Glomerular visceral epithelial cell (primary cell): Measurements from ENCODE around the gene PMFBP1.

Experiments
- DNase-seq: peaks from one replicate; pipeline ENCODE4 v3.0.0-alpha.2; 2016; ENCODE audit errors: extremely low spot score

PMFBP1 gene, protein sequence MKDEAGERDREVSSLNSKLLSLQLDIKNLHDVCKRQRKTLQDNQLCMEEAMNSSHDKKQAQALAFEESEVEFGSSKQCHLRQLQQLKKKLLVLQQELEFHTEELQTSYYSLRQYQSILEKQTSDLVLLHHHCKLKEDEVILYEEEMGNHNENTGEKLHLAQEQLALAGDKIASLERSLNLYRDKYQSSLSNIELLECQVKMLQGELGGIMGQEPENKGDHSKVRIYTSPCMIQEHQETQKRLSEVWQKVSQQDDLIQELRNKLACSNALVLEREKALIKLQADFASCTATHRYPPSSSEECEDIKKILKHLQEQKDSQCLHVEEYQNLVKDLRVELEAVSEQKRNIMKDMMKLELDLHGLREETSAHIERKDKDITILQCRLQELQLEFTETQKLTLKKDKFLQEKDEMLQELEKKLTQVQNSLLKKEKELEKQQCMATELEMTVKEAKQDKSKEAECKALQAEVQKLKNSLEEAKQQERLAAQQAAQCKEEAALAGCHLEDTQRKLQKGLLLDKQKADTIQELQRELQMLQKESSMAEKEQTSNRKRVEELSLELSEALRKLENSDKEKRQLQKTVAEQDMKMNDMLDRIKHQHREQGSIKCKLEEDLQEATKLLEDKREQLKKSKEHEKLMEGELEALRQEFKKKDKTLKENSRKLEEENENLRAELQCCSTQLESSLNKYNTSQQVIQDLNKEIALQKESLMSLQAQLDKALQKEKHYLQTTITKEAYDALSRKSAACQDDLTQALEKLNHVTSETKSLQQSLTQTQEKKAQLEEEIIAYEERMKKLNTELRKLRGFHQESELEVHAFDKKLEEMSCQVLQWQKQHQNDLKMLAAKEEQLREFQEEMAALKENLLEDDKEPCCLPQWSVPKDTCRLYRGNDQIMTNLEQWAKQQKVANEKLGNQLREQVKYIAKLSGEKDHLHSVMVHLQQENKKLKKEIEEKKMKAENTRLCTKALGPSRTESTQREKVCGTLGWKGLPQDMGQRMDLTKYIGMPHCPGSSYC

DNA sequence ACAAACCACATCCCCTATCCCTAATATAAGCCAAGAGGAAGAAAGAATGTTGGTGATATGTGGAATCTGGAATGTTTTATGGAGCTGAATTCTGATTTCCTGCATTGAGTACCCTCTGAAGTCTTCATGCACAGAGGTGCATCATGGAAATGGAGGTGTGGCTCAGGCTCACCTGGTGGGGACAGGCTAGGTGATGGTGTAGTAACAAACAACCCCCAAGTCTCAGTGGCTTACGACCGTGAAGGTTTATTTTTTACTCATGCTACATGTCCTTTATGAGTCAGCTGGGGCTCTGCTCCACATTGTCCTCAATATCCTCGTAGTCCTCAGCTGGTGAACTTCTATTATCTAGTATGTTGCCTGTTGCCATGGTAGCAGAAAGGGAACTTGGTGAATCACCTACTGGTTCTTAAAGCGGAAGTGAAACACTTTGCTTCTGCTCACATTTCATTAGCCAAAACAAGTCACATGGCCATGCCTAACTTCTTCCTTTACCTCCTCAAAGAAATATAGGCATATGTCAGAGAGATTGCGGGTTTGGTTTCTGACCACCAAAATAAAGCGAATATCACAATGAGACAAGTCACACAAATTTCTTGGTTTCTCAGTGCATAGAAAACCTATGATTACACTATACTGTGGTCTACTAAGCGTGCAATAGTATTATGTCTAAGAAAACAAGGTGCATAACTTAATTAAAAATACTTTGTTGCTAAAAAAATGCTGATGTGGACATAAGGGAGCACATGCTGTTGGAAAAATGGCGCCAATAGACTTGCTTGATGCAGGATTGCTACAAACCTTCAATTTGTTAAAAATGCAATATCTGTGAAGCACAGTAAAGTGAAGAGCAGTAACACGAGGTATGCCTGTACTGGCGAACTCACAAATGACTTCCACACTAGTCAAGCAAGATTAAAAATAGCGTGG, at the start of gene PMFBP1:
TSS of gene PMFBP1 (minus strand) at position 51 of the 930 bp plus-strand sequence. CDS start 947 bp downstream, outside the sequence.
- DNase-seq, result peak; percentile 70

- DNase-seq, result no peak
These were observed 49.7 kb upstream of the PMFBP1 start for GRCh38 chr16:72221630-72222024.

GRCh38 chr16:72220875-72221629, 49.1 kb upstream of the PMFBP1 start:
- DNase-seq, result no peak

DNA sequence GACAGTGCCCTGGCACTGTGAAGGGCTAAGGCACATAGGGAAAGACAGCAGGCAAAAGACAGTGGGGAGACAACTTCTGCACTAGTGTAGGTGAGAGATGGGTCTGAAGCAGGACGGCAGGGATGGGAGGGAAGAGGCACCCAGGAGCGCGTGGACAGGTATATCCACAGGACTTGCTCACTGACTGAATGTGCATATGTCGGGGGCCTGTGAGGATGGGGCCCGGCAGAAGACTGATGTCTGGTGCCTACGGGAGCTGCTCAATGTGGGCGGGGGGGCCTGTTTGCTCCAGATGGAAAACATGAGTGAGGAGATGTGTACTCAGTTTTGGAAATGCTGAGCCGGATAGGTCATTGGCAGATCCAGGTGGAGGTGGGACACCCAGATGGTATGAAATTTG, 47.3 kb upstream of the PMFBP1 start:
- no peak for DNase-seq

GRCh38 chr16:72216767-72217166, 44.8 kb upstream of the PMFBP1 start:
- DNase-seq, result no peak

- DNase-seq, result no peak
These were observed 42.9 kb upstream of the PMFBP1 start for GRCh38 chr16:72214821-72215220.

DNA sequence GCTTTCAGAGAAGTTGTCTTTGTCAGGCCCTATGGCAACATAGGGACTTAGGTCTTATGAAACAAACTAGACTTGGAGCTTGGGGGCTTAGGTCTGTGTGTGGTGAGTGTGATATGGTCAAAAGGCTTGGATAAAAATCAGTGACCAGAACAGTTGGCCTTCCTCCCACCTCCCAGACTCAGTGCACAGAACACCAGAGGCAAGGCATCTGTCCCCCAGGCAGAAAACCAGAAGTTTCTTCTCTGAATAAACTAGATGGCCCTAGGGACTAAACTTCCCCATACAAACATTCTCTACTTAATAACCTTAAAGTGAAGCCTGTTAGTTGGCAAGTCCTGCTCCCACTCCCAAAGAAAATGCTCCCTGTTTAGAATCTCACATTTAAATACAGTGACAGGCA, 39.2 kb upstream of the PMFBP1 start:
- no peak for DNase-seq

DNA sequence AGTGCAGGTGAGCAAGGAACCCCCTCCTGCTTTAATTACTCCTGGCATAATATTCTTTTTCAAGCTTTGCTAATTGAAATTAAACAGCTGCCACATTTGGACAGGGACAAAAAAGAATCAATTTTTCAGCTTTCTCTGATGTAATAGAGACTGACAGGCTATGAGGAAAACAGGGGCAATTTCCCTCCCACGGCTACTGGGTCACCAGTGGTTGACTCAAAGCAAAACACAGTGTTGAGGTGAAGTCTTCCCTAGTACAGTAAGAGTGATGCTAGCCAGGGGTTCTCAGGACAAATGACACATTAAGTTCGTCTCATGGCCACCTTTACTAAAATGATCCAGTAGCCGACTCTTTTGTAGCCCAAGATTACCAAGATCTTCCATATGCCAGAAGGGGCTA, 38.6 kb upstream of the PMFBP1 start:
- no peak for DNase-seq

DNA sequence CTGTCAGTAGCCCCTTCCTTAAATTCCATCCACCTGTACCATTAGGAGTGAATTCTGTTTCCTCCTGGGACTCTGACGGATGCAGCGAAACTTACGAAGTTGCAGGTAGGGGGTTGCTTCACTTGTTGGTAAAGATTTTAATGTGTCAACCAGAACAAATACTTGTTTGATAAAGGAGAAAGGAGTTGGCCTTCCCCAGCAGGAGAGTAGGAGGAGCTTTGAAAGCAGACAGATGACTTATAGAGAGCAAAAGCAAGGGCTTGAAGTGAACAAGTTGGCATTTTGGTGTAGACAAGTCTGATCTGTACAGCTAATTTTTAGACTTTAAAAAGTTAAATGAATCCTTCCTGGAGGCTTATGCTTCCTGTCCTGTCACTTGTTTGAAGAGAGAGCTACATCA, 38.1 kb upstream of the PMFBP1 start:
- DNase-seq, result no peak

- DNase-seq, result no peak
These were observed 34.3 kb upstream of the PMFBP1 start for GRCh38 chr16:72206299-72206698.

DNA sequence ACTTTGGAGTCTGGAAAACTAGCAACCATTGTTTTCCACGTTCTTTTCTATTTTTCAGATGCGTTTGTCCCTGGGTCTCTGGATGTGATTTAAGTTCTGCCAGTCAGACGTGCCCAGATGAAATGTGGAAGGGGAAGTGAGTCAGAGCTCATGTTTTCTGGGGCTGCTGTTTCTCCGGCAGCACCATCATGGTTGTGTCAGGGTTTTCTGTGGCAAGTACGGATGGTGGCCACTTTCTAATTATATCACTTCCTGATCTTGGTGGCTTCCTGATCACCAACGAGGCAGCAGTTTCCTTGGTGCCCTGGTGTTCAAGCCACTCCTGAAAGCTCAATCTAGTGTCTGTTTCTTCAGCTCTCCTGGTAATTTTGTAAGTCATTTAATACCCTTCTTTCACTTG, 31.4 kb upstream of the PMFBP1 start:
- DNase-seq, result peak; percentile 6

DNA sequence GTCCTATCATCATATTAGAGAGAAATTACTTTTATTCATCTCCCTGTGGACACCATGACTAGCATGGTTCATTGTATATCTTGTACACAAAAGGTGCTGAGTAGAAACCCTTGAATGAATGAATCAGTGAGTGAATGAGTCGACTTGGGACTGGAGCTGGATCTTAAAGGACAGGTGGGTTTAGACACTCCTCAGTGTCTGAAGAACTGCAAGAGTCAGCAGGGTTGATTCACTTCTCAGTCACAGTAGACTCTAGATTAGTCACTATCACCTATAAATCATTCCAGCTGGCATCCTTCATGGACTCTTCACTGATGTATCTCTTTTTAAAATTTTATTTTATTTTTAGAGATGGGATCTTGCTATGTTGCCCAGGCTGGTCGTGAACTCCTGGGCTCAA, 30.1 kb upstream of the PMFBP1 start:
- no peak for DNase-seq

DNA sequence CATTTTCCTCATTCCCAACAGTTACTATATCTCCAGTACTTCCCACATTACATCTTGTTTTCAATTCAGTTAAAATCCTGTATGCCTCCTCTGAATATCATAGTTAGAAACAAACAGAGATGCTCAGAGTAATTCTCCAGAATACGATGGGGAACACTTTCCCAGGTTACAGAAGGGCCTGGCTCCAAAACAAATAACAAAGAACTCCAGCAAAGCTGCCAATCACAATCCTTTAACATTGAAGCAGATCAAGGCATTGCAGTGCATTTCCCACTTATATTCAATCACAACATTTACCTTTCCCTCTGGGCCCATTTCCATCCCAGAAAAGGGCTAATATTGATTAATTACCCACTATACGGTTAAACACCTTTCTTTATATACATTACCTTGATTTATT, 29.4 kb upstream of the PMFBP1 start:
- no peak for DNase-seq

- no peak for DNase-seq
These were observed 27.9 kb upstream of the PMFBP1 start for GRCh38 chr16:72199761-72200337.

- DNase-seq, result no peak
These were observed 26.8 kb upstream of the PMFBP1 start for GRCh38 chr16:72198771-72199201.

GRCh38 chr16:72198021-72198711, 26.2 kb upstream of the PMFBP1 start:
- no peak for DNase-seq

GRCh38 chr16:72197545-72197944, 25.6 kb upstream of the PMFBP1 start:
- no peak for DNase-seq

- DNase-seq, result no peak
These were observed 23.7 kb upstream of the PMFBP1 start for GRCh38 chr16:72195609-72196008.

DNA sequence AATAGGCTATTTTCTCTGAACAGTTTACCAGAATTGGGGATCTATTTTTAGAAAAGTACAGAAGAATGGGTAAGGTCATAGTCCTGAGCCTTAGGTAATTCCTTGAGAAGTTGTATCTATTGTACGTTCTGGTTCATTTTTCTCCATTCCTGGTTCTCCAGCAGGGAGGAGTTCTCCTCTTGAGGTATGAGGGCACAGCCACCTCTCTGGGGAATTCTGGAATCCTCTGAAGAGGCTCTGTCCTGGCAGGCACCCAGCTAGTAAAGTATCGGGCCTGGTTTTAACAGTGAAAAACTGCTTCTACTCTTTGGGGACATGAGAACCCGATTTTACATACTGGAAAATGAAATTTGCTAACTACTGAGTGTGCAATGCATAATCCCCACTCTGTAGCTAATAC, 19.6 kb upstream of the PMFBP1 start:
- DNase-seq, result no peak

- peak; percentile 5 for DNase-seq
These were observed 18.0 kb upstream of the PMFBP1 start for GRCh38 chr16:72189865-72190371.
